MM.1S (cell line): ENCODE measurements around the gene LSAMP.

Experiments
- EZH2 ChIP-seq: fragments of 300-600 bp; sonication (generic); optimal IDR thresholded peaks from 2 replicates; pipeline ENCODE3; 2017; ENCODE audit warnings: low read depth, mild to moderate bottlenecking, antibody characterized with exemption, low read length, mixed read lengths
- EZH2phosphoT487 ChIP-seq: fragments of 300-600 bp; sonication (generic); IDR thresholded peaks from 2 replicates; pipeline ENCODE4 v1.6.1; 2018; ENCODE audit warnings: antibody characterized with exemption, low read length
- TF ChIP-seq, protein P1 (sequence below): fragments of 300-600 bp; sonication (generic); IDR thresholded peaks from 2 replicates; pipeline ENCODE4 v1.5.1; 2016; ENCODE audit warnings: antibody characterized with exemption, low read length, mixed read lengths

GRCh38 chr3:116186049-116186448 is 259.2 kb downstream of the LSAMP start:
- TF ChIP-seq EZH2 (no peak), EZH2phosphoT487 (no peak)
- TF ChIP-seq, protein P1, sequence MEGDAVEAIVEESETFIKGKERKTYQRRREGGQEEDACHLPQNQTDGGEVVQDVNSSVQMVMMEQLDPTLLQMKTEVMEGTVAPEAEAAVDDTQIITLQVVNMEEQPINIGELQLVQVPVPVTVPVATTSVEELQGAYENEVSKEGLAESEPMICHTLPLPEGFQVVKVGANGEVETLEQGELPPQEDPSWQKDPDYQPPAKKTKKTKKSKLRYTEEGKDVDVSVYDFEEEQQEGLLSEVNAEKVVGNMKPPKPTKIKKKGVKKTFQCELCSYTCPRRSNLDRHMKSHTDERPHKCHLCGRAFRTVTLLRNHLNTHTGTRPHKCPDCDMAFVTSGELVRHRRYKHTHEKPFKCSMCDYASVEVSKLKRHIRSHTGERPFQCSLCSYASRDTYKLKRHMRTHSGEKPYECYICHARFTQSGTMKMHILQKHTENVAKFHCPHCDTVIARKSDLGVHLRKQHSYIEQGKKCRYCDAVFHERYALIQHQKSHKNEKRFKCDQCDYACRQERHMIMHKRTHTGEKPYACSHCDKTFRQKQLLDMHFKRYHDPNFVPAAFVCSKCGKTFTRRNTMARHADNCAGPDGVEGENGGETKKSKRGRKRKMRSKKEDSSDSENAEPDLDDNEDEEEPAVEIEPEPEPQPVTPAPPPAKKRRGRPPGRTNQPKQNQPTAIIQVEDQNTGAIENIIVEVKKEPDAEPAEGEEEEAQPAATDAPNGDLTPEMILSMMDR: no peak
